ENCODE results near the gene BDKRB2.

The BDKRB2 gene

DNA sequence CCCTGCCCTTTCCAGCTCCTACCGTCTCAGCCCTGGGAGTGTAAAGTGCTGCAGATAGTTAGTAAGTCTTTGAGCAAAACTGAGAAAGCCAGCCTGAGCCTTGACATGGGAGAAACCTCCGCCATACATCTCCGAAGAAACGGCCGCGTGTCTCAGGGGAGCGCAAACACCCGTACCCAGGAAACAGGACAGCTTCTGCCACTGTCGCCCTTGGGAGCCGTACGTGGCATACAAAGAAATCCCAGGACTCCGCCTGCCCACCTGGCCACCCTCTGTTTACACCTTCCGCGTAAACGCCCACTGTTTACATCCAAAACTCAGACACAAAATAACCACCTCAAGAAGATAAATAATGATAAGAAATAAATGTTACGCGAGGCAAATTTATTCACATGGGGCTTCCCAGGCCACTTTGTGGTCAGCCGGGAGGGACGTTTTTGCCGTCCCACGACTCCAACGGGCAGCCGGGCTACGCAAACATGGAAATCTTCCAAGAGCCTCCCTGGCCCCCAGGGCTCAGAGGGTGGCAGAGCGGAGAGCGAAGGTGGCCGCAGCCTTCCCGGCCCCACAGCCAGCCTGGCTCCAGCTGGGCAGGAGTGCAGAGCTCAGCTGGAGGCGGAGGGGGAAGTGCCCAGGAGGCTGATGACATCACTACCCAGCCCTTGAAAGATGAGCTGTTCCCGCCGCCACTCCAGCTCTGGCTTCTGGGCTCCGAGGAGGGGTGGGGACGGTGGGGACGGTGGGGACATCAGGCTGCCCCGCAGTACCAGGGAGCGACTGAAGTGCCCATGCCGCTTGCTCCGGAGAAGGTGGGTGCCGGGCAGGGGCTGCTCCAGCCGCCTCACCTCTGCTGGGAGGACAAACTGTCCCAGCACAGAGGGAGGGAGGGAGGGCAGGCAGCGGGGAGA, at the start of gene BDKRB2:
TSS of gene BDKRB2 (plus strand) at position 689 of the 908 bp plus-strand sequence. CDS start 32,269 bp downstream, outside the sequence.
- no peaks in the 10 kb centered on the region for H3K79me2 ChIP-seq (ENCODE audit: low read length)
- H3K9me3 ChIP-seq (replicated peaks; ENCODE audit: insufficient read depth, low read length): no peaks in the 10 kb centered on the region
- no peak within 1 kb of the TSS for H3K4me3 ChIP-seq (ENCODE audit: low read length)
- TF ChIP-seq, protein P1, sequence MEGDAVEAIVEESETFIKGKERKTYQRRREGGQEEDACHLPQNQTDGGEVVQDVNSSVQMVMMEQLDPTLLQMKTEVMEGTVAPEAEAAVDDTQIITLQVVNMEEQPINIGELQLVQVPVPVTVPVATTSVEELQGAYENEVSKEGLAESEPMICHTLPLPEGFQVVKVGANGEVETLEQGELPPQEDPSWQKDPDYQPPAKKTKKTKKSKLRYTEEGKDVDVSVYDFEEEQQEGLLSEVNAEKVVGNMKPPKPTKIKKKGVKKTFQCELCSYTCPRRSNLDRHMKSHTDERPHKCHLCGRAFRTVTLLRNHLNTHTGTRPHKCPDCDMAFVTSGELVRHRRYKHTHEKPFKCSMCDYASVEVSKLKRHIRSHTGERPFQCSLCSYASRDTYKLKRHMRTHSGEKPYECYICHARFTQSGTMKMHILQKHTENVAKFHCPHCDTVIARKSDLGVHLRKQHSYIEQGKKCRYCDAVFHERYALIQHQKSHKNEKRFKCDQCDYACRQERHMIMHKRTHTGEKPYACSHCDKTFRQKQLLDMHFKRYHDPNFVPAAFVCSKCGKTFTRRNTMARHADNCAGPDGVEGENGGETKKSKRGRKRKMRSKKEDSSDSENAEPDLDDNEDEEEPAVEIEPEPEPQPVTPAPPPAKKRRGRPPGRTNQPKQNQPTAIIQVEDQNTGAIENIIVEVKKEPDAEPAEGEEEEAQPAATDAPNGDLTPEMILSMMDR (IDR thresholded peaks at IDR 0.05; ENCODE audit: low read length): no peak
- TF ChIP-seq EZH2 (optimal IDR thresholded peaks at IDR 0.05; ENCODE audit: low read depth, low read length) (no peak), EZH2phosphoT487 (IDR thresholded peaks at IDR 0.05; ENCODE audit: low read length) (no peak)
- H3F3A ChIP-seq (ENCODE audit: insufficient read depth, low read length): no peaks in the 10 kb centered on the region
- no peak within 1 kb of the TSS for H3K9ac ChIP-seq (ENCODE audit: low read length)
- no peak within 1 kb of the TSS for H3K27ac ChIP-seq (ENCODE audit: low read length)
- no peaks in the 10 kb centered on the region for H3K9me2 ChIP-seq (replicated peaks; ENCODE audit: insufficient read depth, low read length)
- no peak within 1 kb of the TSS for H2AFZ ChIP-seq (ENCODE audit: low read length)
- H3K36me3 ChIP-seq (replicated peaks; ENCODE audit: insufficient read depth, low read length): no peaks in the 10 kb centered on the region
- no peaks in the 10 kb centered on the region for H4K20me1 ChIP-seq (ENCODE audit: insufficient read depth, low read length)
- no peaks in the 10 kb centered on the region for H3K27me3 ChIP-seq (replicated peaks; ENCODE audit: insufficient read depth, low read length)
- no peak for DNase-seq
- H3K4me1 ChIP-seq (ENCODE audit: low read length): no peaks in the 10 kb centered on the region
- H3K4me2 ChIP-seq (ENCODE audit: low read depth, low read length): no peak within 1 kb of the TSS

DNA sequence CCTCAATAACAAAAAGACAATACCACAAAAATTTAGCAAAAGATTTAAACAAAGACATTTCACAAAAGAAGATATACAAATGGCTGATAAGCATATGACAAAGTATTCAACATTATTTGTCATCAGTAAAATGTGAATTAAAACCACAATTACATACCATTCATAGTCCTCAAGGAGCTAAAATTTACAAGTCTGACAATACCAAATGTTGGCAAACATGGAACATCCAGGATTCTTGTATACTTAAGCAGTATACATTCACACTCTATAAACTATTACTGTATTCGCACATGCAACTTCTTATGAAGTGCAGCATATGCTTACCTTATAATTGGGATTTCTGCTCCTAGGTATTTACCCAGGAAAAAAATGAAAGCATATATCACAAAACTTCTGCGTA, 49.7 kb upstream of the BDKRB2 start:
- DNase-seq: no peak
- Histone ChIP-seq H3K9me3 (replicated peaks; ENCODE audit: insufficient read depth, low read length) (no peaks in the 10 kb centered on the region), H3K79me2 (ENCODE audit: low read length) (no peaks in the 10 kb centered on the region), H3F3A (ENCODE audit: insufficient read depth, low read length) (no peaks in the 10 kb centered on the region), H3K27me3 (replicated peaks; ENCODE audit: insufficient read depth, low read length) (no peaks in the 10 kb centered on the region), H3K4me1 (ENCODE audit: low read length) (no peaks in the 10 kb centered on the region), H4K20me1 (ENCODE audit: insufficient read depth, low read length) (no peaks in the 10 kb centered on the region), H2AFZ (ENCODE audit: low read length) (no peak overlapping the region), H3K4me3 (ENCODE audit: low read length) (no peak overlapping the region), H3K9ac (ENCODE audit: low read length) (no peak overlapping the region), H3K36me3 (replicated peaks; ENCODE audit: insufficient read depth, low read length) (no peaks in the 10 kb centered on the region), H3K27ac (ENCODE audit: low read length) (no peak overlapping the region), H3K9me2 (replicated peaks; ENCODE audit: insufficient read depth, low read length) (no peaks in the 10 kb centered on the region), H3K4me2 (ENCODE audit: low read depth, low read length) (no peak overlapping the region)
- no peak for TF ChIP-seq EZH2phosphoT487 (IDR thresholded peaks at IDR 0.05; ENCODE audit: low read length)
- TF ChIP-seq EZH2 (optimal IDR thresholded peaks at IDR 0.05; ENCODE audit: low read depth, low read length): no peak
- TF ChIP-seq, protein P1 (IDR thresholded peaks at IDR 0.05; ENCODE audit: low read length): no peak

DNA sequence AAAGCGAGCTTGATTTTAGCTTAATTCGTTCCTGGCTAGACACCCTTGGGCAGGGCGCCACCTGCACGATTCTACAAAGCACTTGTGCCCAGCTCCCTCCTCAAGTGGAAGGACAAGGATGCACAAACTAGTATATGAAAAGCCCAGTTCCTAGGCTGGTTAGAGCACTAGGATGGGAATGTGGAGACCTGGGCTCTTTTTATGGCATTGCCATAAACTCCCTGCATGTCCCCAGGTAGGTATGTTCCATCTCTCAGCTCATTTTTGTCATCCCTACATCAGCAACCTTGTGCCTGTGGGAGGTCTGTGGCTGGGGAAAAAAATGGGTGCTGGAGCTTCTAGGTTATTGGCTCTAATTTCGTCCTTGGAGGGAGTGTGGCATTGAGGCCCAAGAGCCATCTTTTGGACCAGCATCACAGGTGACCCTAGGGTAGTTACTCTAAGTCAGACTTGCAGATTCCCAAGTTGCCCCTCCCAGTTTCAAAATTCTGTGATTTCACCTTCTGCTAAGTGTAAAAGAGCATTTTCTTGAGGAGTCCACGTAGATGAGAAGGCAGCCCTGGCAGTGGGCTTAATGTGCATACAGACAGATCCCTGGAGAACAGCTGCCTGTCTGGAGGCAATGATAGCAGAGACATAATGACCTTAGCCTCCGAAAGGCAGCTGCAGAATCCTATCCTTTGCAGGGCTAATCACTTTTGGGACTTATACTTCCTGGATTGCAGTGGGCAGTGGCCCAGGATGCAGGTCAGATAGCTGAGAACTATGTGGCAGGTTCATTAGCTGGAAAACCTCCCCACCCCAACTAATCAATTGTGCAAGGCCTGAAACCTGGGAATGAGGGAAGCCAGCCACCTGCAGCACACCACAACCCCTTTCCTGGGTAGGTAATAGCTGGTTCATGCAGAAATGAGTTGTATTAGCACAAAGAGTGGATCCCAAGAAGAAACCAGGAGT, 47.6 kb upstream of the BDKRB2 start:
- H2AFZ ChIP-seq (ENCODE audit: low read length): no peak overlapping the region
- H3K9me2 ChIP-seq (replicated peaks; ENCODE audit: insufficient read depth, low read length): no peaks in the 10 kb centered on the region
- H3K9me3 ChIP-seq (replicated peaks; ENCODE audit: insufficient read depth, low read length): no peaks in the 10 kb centered on the region
- no peak overlapping the region for H3K4me3 ChIP-seq (ENCODE audit: low read length)
- H3K79me2 ChIP-seq (ENCODE audit: low read length): no peaks in the 10 kb centered on the region
- no peak overlapping the region for H3K27ac ChIP-seq (ENCODE audit: low read length)
- H3K4me1 ChIP-seq (ENCODE audit: low read length): no peaks in the 10 kb centered on the region
- H3K36me3 ChIP-seq (replicated peaks; ENCODE audit: insufficient read depth, low read length): no peaks in the 10 kb centered on the region
- no peak overlapping the region for H3K4me2 ChIP-seq (ENCODE audit: low read depth, low read length)
- H4K20me1 ChIP-seq (ENCODE audit: insufficient read depth, low read length): no peaks in the 10 kb centered on the region
- no peak for DNase-seq
- no peaks in the 10 kb centered on the region for H3F3A ChIP-seq (ENCODE audit: insufficient read depth, low read length)
- TF ChIP-seq, protein P1 (IDR thresholded peaks at IDR 0.05; ENCODE audit: low read length): no peak
- no peak overlapping the region for H3K9ac ChIP-seq (ENCODE audit: low read length)
- H3K27me3 ChIP-seq (replicated peaks; ENCODE audit: insufficient read depth, low read length): no peaks in the 10 kb centered on the region
